Hematopoietic multipotent progenitor cell treated with erythropoietin and hydrocortisone succinate and interleukin-3 and kit ligand, for 4 days (in vitro differentiated cells): Measurements from ENCODE around the gene CMTM8.
A peak's percentile ranks its signal among the peaks of the same experiment; 100 is the strongest.

ENCODE experiments used
- DNase-seq: peaks from one replicate; pipeline ENCODE4 v3.0.0-alpha.2; 2015

The CMTM8 gene

GRCh38 chr3:32340611-32341365 lies 102.3 kb downstream of the CMTM8 start:
- DNase-seq, result peak; percentile 30

GRCh38 chr3:32347343-32348125 lies 109.1 kb downstream of the CMTM8 start:
- DNase-seq, result no peak

GRCh38 chr3:32349184-32349583 lies 110.7 kb downstream of the CMTM8 start:
- DNase-seq, result no peak

GRCh38 chr3:32352563-32352962 lies 114.1 kb downstream of the CMTM8 start:
- DNase-seq, result peak; percentile 39

GRCh38 chr3:32353351-32353750 lies 114.9 kb downstream of the CMTM8 start:
- DNase-seq, result no peak

GRCh38 chr3:32354362-32354778 lies 115.9 kb downstream of the CMTM8 start:
- peak; percentile 21 for DNase-seq

GRCh38 chr3:32355751-32356291 lies 117.3 kb downstream of the CMTM8 start:
- DNase-seq, result no peak

GRCh38 chr3:32359766-32360492 lies 121.4 kb downstream of the CMTM8 start:
- no peak for DNase-seq

GRCh38 chr3:32360493-32360827 lies 122.0 kb downstream of the CMTM8 start:
- DNase-seq, result no peak

- DNase-seq, result no peak
These were observed 128.3 kb downstream of the CMTM8 start for GRCh38 chr3:32366638-32367397.

GRCh38 chr3:32367442-32367841 lies 129.0 kb downstream of the CMTM8 start:
- no peak for DNase-seq

- DNase-seq, result peak; percentile 56
These were observed 133.2 kb downstream of the CMTM8 start for GRCh38 chr3:32371461-32372212.

- no peak for DNase-seq
These were observed 133.7 kb downstream of the CMTM8 start for GRCh38 chr3:32372213-32372490.

GRCh38 chr3:32373276-32373675 lies 134.8 kb downstream of the CMTM8 start:
- DNase-seq, result no peak

GRCh38 chr3:32373844-32374243 lies 135.4 kb downstream of the CMTM8 start:
- no peak for DNase-seq

GRCh38 chr3:32374788-32375595 lies 136.5 kb downstream of the CMTM8 start:
- DNase-seq, result peak; percentile 91

GRCh38 chr3:32375596-32375930 lies 137.1 kb downstream of the CMTM8 start:
- DNase-seq, result no peak

GRCh38 chr3:32376115-32376514 lies 137.6 kb downstream of the CMTM8 start:
- no peak for DNase-seq

- no peak for DNase-seq
These were observed 141.5 kb downstream of the CMTM8 start for GRCh38 chr3:32379831-32380500.

- DNase-seq, result no peak
These were observed 143.4 kb downstream of the CMTM8 start for GRCh38 chr3:32381922-32382321.
